HCT116 (cell line): ENCODE measurements around the gene P2RX3.

Experiments
- CBX3 ChIP-seq: IDR thresholded peaks from 2 replicates; pipeline ENCODE4 v1.6.1; 2012; ENCODE audit warnings: low read depth
- CTCF ChIP-seq, 3 experiments: fragments of 200-600 bp in 1 of 3; sonication (generic) in 1 of 3; IDR thresholded peaks in 2 of 3; conservative IDR thresholded peaks in 1 of 3; 2 replicates each; pipeline ENCODE4 v1.5.1; 2012 to 2017; ENCODE audit warnings: low read depth in 2 of 3, low read length in 2 of 3, antibody characterized with exemption in 1 of 3, borderline replicate concordance in 1 of 3, control low read depth in 1 of 3, mild to moderate bottlenecking in 1 of 3, mixed read lengths in 1 of 3, mixed run types in 1 of 3, moderate library complexity in 1 of 3; ENCODE audit not compliant: insufficient read depth in 1 of 3
- EGR1 ChIP-seq: IDR thresholded peaks from 2 replicates; pipeline ENCODE4 v1.6.1; 2012; ENCODE audit warnings: low read depth
- EZH2 ChIP-seq: fragments of 200-600 bp; sonication (generic); IDR thresholded peaks from 2 replicates; pipeline ENCODE4 v1.6.1; 2017; ENCODE audit warnings: antibody characterized with exemption, mixed run types
- POLR2A ChIP-seq: IDR thresholded peaks from 2 replicates; pipeline ENCODE4 v1.7.0; 2011; ENCODE audit warnings: borderline replicate concordance; ENCODE audit not compliant: insufficient read depth, insufficient read length; ENCODE audit errors: extremely low read depth
- POLR2AphosphoS5 ChIP-seq: IDR thresholded peaks from 2 replicates; pipeline ENCODE4 v1.6.1; 2011; ENCODE audit warnings: mild to moderate bottlenecking, low read depth, low read length, moderate library complexity
- REST ChIP-seq: IDR thresholded peaks from 2 replicates; pipeline ENCODE4 v1.6.1; 2012; ENCODE audit warnings: low read depth
- SP1 ChIP-seq: IDR thresholded peaks from 2 replicates; pipeline ENCODE4 v1.6.1; 2012; ENCODE audit warnings: low read depth

- TF ChIP-seq REST (no peak), CTCF (IDR thresholded peaks at IDR 0.05 in 2 of 3, conservative IDR thresholded peaks at IDR 0.05 in 1 of 3; ENCODE audit: borderline replicate concordance in 1 of 3, insufficient read depth in 1 of 3, low read depth in 2 of 3, low read length in 2 of 3) (no peak), SP1 (no peak), POLR2A (no peak), CBX3 (no peak), POLR2AphosphoS5 (no peak), EZH2 (no peak), EGR1 (no peak)
Observed at GRCh38 chr11:57359396-57359795, 21.2 kb downstream of the P2RX3 start.
